ENCODE results near the gene B9D1.

The B9D1 gene

DNA sequence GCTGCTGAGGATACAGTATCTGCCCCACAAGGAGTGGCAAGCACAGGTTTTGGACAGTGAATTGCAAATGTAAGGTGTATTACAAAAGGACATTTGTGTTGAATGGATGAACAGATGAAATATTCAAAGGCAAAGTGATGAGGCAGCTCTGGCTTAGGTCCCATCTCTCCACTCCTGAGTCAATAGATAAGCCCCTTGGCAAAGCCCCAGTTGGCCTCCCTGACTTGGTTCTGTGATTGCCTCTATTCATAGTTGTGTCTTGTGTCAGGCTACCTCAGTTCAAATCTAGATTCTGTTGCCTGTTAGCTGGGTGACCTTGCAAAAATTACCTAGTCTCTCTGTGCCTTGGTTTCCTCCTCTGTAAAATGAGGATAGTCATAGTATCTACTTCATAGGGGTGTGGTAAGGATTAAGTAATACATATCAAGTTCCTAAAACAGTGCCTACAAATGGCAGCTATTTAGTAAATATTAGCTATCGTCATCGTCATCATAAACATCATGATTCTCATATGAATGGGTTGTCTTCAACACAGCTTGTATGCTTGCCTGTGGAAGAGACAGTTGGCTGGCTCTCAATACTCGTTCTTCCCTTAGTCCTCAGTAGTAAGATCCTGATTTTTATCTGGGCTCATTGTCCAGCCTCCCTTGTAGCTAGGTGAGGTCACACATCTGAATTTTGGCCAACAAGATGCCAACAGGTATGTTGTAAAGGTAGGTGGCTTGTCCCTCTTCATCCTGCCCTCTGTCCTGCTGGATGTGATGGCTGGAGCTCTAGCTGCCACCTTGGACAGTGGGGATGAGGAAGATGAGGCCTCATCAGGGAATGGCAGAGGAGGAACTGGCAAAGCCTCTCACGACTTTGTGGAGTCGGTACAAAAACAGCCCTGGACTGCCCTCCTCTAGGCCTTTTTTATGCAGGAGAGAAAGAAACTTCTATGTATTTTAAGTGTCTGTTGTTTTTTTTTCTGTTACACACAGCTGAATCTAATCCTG lies 26.6 kb upstream of the B9D1 start:
- DNase-seq, result peak; percentile 41

DNA sequence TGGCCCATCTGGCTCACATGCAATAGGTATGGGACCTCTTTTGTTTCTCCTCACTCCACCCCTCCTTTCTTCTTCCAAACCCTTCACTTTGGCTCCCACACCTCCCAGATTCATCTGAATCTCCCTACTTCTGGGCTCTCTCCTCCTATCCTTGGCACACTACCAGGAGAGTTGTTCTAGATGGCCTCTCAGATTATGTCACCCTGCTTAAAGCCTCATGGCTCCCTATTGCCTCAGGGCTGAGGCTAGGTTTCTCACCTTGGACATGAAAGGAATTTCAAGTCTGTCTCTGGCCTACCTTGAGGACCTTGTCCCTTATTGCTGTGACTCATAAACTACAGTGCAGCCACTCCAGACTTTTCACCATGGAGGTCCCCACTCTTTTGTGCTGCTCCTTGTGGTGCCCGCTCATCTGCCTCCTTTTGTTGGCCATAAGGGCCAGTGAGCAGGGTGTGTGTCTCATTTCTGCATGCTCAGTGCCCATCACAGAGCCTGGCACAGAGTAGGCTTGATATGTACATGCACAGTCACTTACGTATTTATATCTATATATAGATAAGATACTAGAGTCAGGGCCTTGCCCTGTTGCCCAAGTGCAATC lies 25.5 kb upstream of the B9D1 start:
- DNase-seq, result peak; percentile 50

DNA sequence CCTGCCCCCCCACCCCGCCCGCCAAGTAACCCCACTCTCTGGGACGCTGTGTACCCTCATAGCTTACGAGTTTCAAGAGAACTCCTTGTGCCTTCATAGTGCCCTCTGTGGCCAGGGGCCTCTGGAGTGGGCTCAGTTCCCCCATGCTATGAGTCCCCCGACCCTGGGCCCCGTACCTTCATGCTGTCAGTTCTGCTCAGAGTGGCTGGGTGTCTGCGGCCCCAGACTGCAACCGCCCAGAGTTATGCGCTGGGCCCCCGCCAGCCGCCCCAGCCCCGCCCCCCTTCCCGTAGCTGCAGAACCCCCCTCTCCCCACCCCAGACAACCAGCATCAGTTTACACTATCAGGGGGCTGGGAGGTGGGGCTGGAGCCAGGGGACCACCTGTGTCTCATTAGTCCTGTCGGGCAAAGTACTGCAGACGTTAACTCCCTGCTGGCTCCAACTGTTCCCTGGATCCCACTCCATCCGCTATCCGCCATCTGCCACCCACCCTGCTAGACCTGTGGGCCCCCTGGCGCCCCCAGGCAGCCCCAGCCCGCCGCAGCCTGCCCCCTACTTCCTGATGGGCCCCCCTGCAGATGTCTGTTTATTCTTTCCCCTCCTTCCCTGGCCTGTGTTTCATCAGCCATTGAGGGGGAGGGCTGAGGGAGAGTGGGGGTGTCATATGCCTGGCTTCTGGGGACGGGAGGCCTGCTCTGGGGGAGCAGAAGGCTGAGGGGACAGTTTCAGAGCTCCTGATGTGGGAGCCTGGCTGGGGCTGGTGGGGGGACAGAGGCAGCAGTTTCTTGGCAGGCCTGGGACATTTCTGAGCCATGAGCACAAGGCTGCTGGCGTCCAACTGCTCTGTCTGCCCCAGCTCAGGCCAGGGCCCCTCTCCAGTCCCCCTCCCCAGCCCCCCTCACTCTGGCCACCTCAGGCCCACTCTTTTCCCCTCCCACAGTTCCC lies 24.7 kb upstream of the B9D1 start, which contains the start of gene MFAP4:
Gene MFAP4 (minus strand): TSS at position 217 of the 947 bp plus-strand sequence. CDS start 35 bp downstream, at position 182.
- no peak for DNase-seq

DNA sequence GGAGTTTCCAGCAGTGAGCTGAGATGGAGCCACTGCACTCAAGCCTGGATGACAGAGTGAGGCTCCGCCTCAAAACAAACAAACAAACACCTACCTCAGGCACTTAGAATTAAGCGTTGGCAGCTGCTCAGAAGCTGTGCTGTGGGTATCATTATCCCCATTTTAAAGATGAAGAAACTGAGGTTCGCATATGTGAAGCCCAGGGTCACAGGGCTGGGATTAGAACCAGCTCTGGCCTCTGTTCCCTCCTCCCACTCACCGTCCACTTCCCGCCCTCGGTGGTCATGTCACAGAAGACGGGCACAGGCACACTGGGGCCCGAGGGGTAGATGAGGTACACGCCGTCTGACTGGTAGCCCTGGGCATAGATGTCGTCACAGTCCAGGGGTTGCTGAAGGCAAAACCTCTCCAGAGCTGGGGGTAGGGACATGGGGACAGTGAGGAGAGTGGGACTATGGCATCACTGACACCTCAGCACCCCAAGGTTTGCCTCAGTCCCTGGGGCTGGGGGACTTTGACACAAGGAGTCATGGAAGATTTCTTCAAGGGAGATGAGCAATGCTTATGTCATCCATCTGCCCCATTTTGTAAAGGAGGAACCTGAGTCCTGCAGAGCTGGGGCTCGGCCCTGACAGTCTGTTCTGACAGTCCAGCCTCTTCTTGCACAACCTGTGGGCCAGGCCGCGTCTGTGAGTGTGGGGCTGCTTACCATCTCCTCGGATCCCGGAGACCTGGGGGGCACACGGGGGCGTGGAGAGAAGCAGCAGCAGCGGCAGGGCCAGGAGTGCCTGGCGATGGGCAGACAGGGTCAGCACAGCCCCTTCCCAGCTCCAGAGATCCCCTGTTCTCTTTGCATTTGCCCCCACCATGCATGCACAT lies 23.8 kb upstream of the B9D1 start:
- peak; percentile 64 for DNase-seq

DNA sequence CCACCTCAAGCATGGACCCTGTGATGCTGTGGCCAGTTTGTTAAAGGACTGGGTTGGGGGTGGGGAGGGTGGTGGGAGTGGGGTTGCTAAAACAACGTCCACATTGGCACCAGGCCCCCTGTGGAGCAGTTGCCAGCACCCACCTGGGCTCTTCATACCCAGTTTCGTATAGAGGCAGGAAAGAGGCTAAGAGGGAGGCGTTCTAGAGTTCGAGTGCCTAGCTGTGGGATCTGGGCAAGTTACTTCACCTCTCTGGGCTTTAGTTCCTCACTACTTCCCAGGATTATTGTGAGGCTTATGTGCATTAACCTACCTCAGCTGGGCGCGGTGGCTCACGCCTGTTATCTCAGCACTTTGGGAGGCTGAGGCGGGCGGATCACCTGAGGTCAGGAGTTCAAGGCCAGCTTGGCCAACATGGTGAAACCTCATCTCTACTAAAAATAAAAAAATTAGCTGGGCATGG lies 23.0 kb upstream of the B9D1 start:
- DNase-seq, result no peak

DNA sequence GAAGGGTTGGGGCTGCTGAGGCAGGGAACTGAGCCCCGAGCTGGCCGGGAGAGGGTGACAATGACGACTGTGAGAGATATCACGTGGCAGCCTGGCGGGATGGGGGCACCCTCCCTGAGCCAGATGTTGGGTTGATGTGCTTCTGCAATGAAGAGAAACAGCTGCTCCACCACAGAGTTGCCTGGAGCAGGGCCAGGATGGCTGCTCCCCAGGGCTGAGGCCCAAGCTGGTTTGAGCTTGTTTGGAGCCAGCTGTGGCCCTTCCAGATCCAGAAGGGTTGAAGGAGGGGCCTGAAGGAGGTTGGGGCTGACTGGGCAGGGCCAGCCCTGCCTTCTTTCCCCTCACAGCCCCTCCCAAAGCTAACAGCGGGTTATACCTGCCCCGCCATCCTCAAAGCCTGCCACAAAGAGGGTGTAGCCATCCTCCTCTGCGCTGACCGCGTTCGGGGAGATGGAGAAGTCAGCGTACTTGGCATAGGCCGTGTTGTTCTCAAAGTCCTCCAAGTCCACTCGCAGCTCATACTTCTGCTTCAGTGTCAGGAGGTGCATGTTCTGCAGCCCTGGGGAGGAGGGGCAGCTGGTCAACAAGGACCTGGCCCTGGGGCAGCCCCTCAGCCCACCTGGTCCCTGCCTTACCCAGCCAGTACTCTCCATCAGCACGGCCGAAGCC lies 22.3 kb upstream of the B9D1 start:
- DNase-seq, result no peak

DNA sequence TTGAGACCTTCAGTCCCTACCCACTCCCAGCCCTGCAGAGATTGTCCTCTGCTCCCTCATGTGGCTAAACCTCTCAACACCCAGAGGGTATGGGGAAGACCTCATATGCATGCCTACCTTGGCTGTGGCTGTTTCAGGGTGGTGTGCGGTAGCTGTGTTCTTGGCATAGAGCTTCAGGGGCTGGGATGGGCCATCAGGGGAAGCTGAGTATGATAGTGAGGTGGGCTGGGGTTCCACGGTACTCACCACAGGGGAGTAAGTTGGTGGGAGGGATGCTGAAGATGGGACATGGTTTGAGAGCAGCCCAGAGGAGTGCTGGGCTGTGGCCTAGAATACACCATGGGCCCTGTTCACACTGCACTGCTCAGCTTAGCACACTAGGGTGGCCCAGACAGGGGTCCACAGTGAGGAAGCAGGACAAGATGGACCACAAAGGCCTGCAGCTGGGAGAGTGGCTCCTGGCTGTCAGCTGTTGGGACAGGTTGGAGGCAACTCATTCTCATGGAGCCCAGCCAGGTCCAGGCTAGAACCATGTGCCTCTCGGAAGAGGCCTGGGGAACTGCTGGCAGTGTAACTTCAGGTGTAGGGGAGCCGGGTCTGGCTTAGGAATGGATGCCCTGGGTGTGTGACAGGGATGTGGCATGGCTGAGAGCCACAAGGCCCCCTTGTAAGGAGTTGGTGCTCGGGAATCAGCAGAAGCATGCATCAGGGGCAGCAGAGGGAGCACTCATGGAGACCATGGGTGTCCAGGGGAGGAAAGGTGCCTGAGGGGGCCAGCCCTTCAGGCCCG lies 21.4 kb upstream of the B9D1 start:
- no peak for DNase-seq

DNA sequence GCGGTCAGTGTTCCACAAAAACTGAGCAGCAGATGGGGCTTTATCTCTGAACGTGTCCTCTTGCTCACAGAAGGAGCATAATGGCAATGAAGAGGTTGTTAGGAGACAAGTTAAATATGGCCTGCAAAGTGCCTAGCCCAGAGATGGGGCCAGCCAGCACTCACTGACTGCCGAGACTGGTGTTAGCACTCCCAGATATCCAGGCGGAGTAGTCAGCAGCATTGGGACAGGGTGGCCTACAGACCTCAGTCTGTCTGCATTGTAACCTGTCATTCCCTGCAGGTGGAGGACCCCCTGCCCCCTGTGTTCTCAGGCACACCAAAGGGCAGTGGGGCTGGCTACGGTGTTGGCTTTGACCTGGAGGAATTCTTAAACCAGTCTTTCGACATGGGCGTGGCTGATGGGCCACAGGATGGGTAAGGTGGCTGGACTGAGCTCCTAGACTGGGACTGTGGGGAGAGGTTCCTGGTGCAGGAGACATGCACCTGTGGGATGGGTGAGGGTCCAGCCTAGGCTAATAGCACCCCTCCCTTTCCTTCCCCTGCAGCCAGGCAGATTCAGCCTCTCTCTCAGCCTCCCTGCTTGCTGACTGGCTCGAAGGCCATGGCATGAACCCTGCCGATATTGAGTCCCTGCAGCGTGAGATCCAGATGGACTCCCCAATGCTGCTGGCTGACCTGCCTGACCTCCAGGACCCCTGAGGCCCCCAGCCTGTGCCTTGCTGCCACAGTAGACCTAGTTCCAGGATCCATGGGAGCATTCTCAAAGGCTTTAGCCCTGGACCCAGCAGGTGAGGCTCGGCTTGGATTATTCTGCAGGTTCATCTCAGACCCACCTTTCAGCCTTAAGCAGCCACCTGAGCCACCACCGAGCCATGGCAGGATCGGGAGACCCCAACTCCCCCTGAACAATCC lies 20.3 kb upstream of the B9D1 start:
- no peak for DNase-seq

DNA sequence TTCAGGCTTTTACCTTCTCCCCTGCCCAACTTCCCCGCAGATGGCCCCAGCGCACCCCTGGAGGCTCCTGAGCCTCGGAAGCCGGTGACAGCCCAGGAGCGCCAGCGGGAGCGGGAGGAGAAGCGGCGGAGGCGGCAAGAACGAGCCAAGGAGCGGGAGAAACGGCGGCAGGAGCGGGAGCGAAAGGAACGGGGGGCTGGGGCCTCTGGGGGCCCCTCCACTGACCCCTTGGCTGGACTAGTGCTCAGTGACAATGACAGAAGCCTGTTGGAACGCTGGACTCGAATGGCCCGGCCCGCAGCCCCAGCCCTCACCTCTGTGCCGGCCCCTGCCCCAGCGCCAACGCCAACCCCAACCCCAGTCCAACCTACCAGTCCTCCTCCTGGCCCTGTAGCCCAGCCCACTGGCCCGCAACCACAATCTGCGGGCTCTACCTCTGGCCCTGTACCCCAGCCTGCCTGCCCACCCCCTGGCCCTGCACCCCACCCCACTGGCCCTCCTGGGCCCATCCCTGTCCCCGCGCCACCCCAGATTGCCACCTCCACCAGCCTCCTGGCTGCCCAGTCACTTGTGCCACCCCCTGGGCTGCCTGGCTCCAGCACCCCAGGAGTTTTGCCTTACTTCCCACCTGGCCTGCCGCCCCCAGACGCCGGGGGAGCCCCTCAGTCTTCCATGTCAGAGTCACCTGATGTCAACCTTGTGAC lies 19.4 kb upstream of the B9D1 start:
- DNase-seq, result no peak

DNA sequence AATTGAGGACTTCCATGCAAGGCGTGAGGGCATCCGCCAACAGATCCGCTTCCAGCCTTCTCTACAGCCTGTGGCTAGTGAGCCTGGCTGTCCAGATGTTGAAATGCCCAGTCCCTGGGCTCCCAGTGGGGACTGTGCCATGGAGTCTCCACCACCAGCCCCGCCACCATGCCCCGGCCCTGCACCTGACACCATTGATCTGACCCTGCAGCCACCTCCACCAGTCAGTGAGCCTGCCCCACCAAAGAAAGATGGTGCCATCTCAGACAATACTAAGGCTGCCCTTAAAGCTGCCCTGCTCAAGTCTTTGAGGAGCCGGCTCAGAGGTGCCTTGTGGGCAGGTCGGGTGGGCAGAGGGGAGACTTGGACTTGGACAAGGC lies 18.8 kb upstream of the B9D1 start:
- DNase-seq, result no peak

DNA sequence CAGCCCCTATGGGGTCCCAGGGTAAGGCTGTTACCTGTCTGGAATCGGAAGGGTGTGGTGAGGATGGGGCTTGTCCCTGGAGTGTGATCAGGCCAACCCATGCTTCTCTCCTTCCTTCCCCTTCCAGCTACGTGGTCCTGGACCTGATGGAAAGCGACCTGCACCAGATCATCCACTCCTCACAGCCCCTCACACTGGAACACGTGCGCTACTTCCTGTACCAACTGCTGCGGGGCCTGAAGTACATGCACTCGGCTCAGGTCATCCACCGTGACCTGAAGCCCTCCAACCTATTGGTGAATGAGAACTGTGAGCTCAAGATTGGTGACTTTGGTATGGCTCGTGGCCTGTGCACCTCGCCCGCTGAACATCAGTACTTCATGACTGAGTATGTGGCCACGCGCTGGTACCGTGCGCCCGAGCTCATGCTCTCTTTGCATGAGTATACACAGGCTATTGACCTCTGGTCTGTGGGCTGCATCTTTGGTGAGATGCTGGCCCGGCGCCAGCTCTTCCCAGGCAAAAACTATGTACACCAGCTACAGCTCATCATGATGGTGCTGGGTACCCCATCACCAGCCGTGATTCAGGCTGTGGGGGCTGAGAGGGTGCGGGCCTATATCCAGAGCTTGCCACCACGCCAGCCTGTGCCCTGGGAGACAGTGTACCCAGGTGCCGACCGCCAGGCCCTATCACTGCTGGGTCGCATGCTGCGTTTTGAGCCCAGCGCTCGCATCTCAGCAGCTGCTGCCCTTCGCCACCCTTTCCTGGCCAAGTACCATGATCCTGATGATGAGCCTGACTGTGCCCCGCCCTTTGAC lies 18.2 kb upstream of the B9D1 start:
- no peak for DNase-seq

DNA sequence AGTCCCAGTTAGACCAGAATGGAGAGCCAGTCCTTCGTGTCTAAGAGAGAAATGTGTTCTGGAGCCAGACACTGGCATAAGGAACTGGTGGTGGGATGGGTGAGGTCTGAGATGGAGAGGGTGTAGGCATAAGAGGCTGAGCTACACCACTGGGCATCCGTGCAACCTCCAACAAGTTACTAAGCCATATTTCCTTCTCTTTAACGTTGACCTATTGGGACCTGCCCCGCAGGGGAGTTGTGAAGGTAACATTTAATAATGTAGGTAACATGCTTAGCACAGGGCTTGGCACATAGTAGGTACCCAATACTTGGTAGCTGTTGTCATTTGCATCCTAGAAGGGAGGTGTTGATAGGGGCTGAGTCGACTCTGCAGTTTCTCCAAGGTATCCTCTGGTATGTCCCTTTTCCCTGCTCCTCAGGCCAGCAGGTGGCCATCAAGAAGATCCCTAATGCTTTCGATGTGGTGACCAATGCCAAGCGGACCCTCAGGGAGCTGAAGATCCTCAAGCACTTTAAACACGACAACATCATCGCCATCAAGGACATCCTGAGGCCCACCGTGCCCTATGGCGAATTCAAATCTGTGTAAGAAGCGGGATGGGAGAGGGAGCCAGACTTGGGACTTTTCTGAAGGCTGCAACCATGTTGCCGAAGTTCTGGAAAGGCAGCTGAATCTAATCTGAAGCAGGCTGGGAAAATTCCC lies 17.0 kb upstream of the B9D1 start:
- DNase-seq, result no peak

DNA sequence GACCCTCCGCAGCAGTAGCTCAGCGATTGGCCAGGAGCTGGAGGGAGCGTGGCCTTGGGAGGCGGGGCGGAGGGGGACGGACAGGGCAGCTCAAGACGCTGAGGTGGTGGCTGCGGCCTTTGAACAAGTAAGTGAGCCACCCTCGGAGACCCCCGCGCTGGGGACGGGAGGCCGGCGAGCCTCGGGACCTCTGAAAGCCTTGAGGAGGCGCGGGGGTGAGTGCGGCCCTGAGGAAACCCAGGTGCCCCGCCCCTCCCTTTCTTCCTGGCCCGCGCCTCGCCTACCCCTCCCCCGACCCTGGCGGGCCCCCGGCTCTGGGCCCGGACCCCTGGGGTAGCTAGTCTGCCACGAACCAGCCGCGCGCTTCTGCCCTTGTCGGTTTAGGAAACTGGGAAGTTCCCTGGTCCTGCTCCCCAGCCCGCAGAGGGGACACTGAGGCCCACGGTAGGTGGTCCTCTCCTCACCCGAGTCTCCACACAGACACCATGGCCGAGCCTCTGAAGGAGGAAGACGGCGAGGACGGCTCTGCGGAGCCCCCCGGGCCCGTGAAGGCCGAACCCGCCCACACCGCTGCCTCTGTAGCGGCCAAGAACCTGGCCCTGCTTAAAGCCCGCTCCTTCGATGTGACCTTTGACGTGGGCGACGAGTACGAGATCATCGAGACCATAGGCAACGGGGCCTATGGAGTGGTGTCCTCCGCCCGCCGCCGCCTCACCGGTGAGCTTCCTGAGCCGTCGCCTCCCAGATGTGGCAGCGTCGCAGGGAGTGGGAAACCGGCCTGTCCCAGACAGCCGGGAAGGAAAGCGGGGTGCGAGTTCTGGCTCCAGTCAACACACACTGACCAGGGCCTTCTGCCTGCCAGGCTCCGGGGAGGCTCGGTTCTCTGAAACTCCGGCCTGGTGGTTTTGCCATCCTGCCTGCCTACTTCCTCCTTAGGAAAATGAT lies 16.2 kb upstream of the B9D1 start, which contains the start of gene MAPK7:
Gene MAPK7 (plus strand): TSS at position 83 of the 945 bp plus-strand sequence. CDS start 403 bp downstream, at position 486.
- DNase-seq, result no peak

DNA sequence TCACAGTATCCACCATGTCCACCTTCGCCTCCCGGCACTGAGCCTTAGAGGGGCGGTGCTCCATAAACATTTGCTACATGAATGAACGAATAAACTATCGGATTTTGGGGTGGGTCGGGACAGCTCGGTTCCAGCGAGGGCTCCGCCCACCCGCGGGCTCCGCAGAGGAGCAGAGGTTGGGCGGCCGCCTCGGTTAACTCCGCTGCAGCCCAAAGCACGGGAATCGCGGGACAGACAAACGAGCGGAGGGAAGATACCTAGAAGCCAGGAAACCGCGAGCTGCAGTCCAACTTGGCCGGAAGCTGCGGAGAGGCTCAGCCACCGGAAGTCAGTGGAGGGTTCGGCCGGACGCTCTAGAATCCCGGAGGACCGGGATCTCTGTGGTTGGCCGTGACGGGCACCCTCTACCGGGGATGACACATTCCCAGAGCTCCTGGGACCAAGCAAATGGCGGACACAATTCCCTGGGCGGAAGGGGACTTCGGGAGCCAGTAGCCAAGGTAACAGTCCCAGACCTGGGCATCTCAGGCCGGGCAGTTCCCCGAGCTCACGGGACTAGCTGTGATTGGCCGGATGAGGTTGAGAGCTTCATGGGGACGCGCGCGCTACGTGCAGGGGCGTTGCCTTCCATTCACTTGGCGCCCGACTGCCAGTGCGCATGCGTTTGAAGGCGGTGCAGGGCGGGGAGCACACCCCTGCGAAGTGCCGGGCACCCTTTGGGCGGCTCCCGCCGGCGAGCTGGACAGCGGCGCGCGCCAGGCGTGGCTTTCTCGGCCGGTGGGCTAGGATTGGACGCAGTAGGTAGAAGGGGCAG lies 15.3 kb upstream of the B9D1 start:
- peak; percentile 98 for DNase-seq

DNA sequence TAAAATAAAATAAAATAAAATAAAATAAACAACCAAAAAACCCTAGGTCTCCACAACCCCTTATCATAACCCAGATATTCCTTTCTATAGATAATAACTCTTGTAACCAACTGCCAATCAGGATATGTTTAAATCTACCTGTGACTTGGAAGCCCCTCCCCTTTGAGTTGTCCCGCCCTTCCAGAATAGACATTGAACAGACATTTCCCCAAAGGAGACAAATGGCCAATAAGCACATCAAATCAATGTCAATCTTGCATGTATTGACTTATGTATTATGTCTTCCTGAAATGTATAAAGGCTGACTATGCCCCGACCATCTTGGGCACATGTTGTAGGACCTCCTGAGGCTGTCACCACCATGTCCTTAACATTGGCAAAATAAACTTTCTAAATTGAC lies 14.3 kb upstream of the B9D1 start:
- no peak for DNase-seq

Data from NCI-H226 (cell line).